HuH-7 (cell line): ENCODE results near the gene PDE4D.
A peak's percentile ranks its signal among the peaks of the same experiment; 100 is the strongest.

Experiments used
- DNase-seq: peaks from one replicate; pipeline ENCODE4 v3.0.0; 2011; ENCODE audit warnings: low spot score

Gene PDE4D

GRCh38 chr5:59036274-59036961 is 857.1 kb downstream of the PDE4D start:
- no peak for DNase-seq

- no peak for DNase-seq
Observed at GRCh38 chr5:59035681-59036080, 857.8 kb downstream of the PDE4D start.

- DNase-seq, result no peak
Observed at GRCh38 chr5:59034498-59035186, 858.9 kb downstream of the PDE4D start.

- no peak for DNase-seq
Observed at GRCh38 chr5:59027145-59027907, 866.2 kb downstream of the PDE4D start.

GRCh38 chr5:59025734-59026133 is 867.8 kb downstream of the PDE4D start:
- peak; percentile 40 for DNase-seq

GRCh38 chr5:59021837-59022514 is 871.5 kb downstream of the PDE4D start:
- DNase-seq, result no peak

- DNase-seq, result peak; percentile 48
Observed at GRCh38 chr5:59021286-59021673, 872.2 kb downstream of the PDE4D start.

GRCh38 chr5:59020611-59021285 is 872.8 kb downstream of the PDE4D start:
- DNase-seq, result no peak

- no peak for DNase-seq
Observed at GRCh38 chr5:59019078-59019477, 874.4 kb downstream of the PDE4D start.

GRCh38 chr5:59016925-59017324 is 876.6 kb downstream of the PDE4D start:
- DNase-seq, result no peak

GRCh38 chr5:59008816-59009473 is 884.6 kb downstream of the PDE4D start:
- no peak for DNase-seq

GRCh38 chr5:59007460-59008063 is 886.0 kb downstream of the PDE4D start:
- no peak for DNase-seq

GRCh38 chr5:59005934-59006701 is 887.4 kb downstream of the PDE4D start:
- no peak for DNase-seq

- no peak for DNase-seq
Observed at GRCh38 chr5:59003641-59004040, 889.9 kb downstream of the PDE4D start.

GRCh38 chr5:59003124-59003523 is 890.4 kb downstream of the PDE4D start:
- DNase-seq, result no peak

- no peak for DNase-seq
Observed at GRCh38 chr5:59002162-59002825, 891.2 kb downstream of the PDE4D start.

GRCh38 chr5:59001716-59002115 is 891.8 kb downstream of the PDE4D start:
- DNase-seq, result no peak

- DNase-seq, result no peak
Observed at GRCh38 chr5:59001154-59001553, 892.4 kb downstream of the PDE4D start.

- DNase-seq, result no peak
Observed at GRCh38 chr5:59000211-59000610, 893.3 kb downstream of the PDE4D start.

GRCh38 chr5:58999804-59000203 is 893.7 kb downstream of the PDE4D start:
- no peak for DNase-seq
